GM12874 (cell line): Measurements from ENCODE around the gene LCAT.

Experiments
- TF ChIP-seq, protein P1 (sequence below): IDR thresholded peaks from 2 replicates; pipeline ENCODE4 v1.5.1; 2011; ENCODE audit warnings: low read depth, mild to moderate bottlenecking, control low read depth, low read length, moderate library complexity; ENCODE audit not compliant: insufficient read depth

Gene LCAT

DNA sequence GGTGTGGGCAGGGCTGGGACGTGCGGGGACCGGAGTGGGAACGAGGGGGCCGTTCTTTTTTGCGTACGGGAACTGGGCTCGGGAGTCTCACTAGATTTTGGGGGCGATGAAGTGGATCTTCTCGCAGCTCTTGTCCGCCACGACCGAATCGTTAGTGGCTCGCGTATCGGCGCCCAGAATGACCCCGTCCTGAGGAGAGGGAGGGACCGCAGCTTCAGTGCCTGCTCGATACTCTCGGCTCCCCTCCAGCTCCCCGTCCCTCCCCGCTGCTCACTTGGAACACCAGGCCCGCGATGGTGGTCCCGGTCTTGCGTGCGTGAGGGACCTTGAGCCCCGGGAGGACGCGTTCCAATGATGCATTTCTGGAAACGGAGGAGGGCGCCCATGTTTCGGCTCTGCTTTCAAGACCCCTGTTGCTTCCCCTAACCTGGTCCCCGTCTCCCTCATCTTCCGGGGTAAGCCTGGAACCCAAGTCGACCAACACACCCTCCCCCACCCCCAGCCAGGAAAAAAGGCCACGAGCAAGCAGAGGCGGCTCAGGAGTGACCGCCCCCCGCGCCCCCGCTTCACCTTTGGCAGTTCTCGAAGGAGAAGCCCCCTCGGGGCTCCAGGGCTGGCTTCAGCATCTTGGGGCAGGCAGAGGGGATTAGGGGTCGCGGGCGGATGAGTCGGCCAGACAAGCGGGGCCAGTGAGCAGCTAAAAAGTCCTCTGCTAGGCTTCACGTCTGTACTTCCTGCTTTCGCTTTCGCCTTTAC is 7.6 kb downstream of the LCAT start, which contains the start of gene PSMB10:
Gene PSMB10, minus strand, starts transcription at position 727 of the 756 bp plus-strand sequence. Its CDS starts 101 bp downstream, at position 626.
- TF ChIP-seq, protein P1, sequence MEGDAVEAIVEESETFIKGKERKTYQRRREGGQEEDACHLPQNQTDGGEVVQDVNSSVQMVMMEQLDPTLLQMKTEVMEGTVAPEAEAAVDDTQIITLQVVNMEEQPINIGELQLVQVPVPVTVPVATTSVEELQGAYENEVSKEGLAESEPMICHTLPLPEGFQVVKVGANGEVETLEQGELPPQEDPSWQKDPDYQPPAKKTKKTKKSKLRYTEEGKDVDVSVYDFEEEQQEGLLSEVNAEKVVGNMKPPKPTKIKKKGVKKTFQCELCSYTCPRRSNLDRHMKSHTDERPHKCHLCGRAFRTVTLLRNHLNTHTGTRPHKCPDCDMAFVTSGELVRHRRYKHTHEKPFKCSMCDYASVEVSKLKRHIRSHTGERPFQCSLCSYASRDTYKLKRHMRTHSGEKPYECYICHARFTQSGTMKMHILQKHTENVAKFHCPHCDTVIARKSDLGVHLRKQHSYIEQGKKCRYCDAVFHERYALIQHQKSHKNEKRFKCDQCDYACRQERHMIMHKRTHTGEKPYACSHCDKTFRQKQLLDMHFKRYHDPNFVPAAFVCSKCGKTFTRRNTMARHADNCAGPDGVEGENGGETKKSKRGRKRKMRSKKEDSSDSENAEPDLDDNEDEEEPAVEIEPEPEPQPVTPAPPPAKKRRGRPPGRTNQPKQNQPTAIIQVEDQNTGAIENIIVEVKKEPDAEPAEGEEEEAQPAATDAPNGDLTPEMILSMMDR: no peak

DNA sequence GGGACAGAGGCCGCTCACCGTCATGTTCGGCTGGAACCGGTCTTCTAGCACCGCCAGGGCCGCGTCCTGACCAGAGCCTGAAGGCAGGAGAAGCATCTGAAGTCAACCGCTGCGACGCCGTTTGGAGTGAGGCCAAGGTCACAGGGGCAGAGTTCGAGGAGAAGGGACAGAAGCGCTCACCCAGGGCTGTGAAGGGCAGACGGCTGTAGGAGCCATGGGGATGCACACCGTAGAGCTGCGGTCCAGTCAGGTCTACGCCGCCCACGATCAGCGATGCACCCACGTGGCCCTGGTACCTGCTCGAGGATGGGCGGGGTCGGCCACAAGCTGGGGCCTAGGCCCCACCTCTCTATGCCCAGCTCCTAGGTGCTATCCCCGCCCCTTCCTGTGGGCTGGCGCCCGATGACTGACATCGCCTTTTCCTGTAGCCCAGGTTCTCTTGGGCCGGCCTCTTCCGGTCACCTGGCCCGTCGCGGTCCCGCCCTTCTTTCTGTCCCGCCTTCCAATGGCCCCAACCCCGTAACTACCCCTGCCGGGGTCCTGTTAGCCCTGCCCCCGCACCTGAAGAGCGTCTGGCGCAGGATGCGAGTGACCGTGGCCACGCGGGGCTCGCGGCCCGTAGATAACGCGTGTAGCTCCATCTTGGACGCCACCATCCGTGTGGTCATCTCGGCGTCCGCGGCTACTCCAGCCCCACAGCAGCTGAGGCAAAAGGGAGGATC is 8.4 kb downstream of the LCAT start:
- TF ChIP-seq, protein P1: no peak

DNA sequence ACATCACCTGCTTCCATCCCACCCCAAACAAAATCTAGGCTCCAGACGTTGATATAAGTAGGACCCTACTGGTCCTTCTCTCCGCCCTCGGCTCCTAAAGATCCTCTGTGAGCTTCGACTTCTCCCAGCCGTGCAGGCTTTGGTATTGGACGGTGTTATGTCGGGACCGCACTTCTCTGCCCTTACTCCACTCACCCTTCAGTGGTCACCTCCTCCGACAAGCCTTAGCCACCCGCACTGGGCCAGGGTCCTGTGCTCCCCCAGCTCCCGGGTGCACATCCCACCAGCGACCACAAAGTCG is 8.9 kb downstream of the LCAT start:
- TF ChIP-seq, protein P1: no peak

- TF ChIP-seq, protein P1: no peak
These were observed 9.4 kb downstream of the LCAT start for GRCh38 chr16:67934306-67935100.

DNA sequence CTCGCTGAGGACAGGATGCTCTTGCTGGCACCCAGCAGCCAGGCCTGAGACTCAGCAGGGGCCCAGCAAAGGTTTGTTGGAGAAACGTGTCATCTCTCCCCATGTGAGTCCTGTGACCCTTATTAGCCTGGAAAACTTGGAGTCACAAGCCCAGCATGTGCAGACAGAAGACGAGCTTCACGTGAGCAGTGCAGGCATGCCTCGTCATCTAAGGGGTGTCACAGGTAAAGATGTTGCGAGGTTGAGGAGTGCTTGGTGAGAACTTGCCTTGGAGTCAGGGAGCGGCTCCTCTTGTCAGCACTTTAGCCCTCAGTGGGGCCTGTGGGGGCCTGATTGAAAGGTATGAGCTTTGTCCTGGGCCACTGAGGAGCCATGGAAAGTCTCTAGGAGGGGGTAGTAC is 10.1 kb downstream of the LCAT start:
- TF ChIP-seq, protein P1: no peak

DNA sequence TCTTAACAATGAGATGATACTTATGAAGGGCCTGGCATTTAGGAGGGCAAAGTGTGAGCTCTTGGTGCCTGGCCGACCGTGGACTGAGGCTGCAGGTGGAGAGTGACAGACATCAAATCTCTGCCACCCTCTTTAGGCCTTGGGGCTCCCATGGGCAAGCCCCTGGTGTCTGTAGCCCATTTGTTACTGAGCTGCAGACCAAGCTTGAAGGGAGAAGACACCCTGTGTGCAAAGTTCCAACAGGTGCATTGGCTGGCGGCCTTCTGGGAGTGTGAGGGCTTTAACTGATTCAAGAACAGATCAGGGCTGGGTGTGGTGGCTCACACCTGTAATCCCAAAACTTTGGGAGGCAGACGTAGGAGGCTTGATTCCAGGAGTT is 11.5 kb downstream of the LCAT start:
- TF ChIP-seq, protein P1: no peak
